HepG2 (cell line): ENCODE data around the gene CAMK2D. TPM values are rescaled to one million over a fixed set of nuclear protein-coding genes. Genes with fewer than 3 reads are reported as not detected.

Source experiments
- EP300 ChIP-seq, 3 experiments: sonication (generic) in 1 of 3; formaldehyde crosslinking in 1 of 3; IDR thresholded peaks; 2 replicates each; pipeline versions ENCODE4 v1.5.1 to v1.6.1; 2011 to 2020; ENCODE audit warnings: low read depth in 2 of 3, low read length in 2 of 3, borderline replicate concordance in 1 of 3, improper control_type of control experiment in 1 of 3, mild to moderate bottlenecking in 1 of 3, missing genetic modification reagents in 1 of 3, moderate library complexity in 1 of 3
- GABPB1 ChIP-seq: IDR thresholded peaks from 2 replicates; pipeline ENCODE4 v1.6.1; 2016; ENCODE audit warnings: mild to moderate bottlenecking, missing genetic modification reagents, moderate library complexity, missing compliant biosample characterization
- HOXA7 ChIP-seq: sonication (generic); formaldehyde crosslinking; IDR thresholded peaks from 2 replicates; pipeline ENCODE4 v1.8.1; 2022; ENCODE audit warnings: mild to moderate bottlenecking, missing genetic modification reagents, moderate library complexity
- JDP2 ChIP-seq: sonication (generic); formaldehyde crosslinking; IDR thresholded peaks from 2 replicates; pipeline ENCODE4 v1.8.1; 2022; ENCODE audit warnings: missing genetic modification reagents, borderline replicate concordance
- KDM2A ChIP-seq: sonication (generic); formaldehyde crosslinking; IDR thresholded peaks from 2 replicates; pipeline ENCODE4 v1.4.0; 2020; ENCODE audit warnings: low read depth, missing genetic modification reagents, borderline replicate concordance
- MAX ChIP-seq: IDR thresholded peaks from 2 replicates; pipeline ENCODE4 v1.6.1; 2012; ENCODE audit warnings: inconsistent platforms
- MBNL3 ChIP-seq: fragments of 250-450 bp; sonication (Bioruptor Pico); conservative IDR thresholded peaks from 2 replicates; pipeline ENCODE4 v1.8.0; 2022; ENCODE audit warnings: mild to moderate bottlenecking, inconsistent platforms
- MIER3 ChIP-seq: IDR thresholded peaks from 2 replicates; pipeline ENCODE4 v1.6.1; 2016; ENCODE audit warnings: missing compliant biosample characterization, borderline replicate concordance
- PAF1 ChIP-seq: IDR thresholded peaks from 2 replicates; pipeline ENCODE4 v1.6.1; 2016; ENCODE audit warnings: missing genetic modification reagents, missing compliant biosample characterization
- SOX5 ChIP-seq: IDR thresholded peaks from 2 replicates; pipeline ENCODE4 v1.6.1; 2016; ENCODE audit warnings: borderline replicate concordance
- ZFP36L2 ChIP-seq: sonication (generic); formaldehyde crosslinking; IDR thresholded peaks from 2 replicates; pipeline ENCODE4 v1.4.0; 2020; ENCODE audit warnings: missing genetic modification reagents
- ZFP82 ChIP-seq: sonication (generic); formaldehyde crosslinking; IDR thresholded peaks from 2 replicates; pipeline ENCODE4 v1.5.1; 2020; ENCODE audit warnings: mild to moderate bottlenecking, missing genetic modification reagents, borderline replicate concordance
- ZNF10 ChIP-seq: sonication (generic); formaldehyde crosslinking; IDR thresholded peaks from 2 replicates; pipeline ENCODE4 v1.4.0; 2020; ENCODE audit warnings: mild to moderate bottlenecking, low read depth, missing genetic modification reagents, borderline replicate concordance
- polyA plus RNA-seq, 8 experiments: library from polyadenylated mRNA; depleted of rRNA in 3 of 8; stranded (reverse) in 7 of 8; unstranded in 1 of 8; fragments of >200 nt; fragmentation: Illumina TruSeq in 4 of 8; extraction: Trizol in 4 of 8; gene quantifications; 2 replicates each; pipeline versions ENCODE4 v1.2.1 to v1.2.3, GENCODE V29; 2011 to 2016; ENCODE audit warnings: low read depth in 4 of 8, missing spikeins in 1 of 8, mixed read lengths in 1 of 8; ENCODE audit not compliant: insufficient read depth in 1 of 8
- total RNA-seq, 5 experiments: library from RNA; depleted of rRNA; stranded (reverse); fragments of >200 nt; fragmentation: Illumina TruSeq; extraction: Trizol; gene quantifications; 2 replicates each; pipeline ENCODE4 v1.2.3, GENCODE V29; 2016; ENCODE audit warnings: low read depth in 1 of 5
- TF ChIP-seq, protein P1 (sequence below): sonication (generic); formaldehyde crosslinking; IDR thresholded peaks from 2 replicates; pipeline ENCODE4 v1.4.0; 2020; ENCODE audit warnings: missing genetic modification reagents, borderline replicate concordance

CAMK2D gene
- total and polyA plus RNA-seq, 2 of the 13 experiments (the other 11 are each of a cell fraction or from before 2014, with no cell fraction given): 18.0 to 65.4 TPM

GRCh38 chr4:113784497-113785250, 23.1 kb upstream of the CAMK2D start (continued):
- TF ChIP-seq KDM2A (CRISPR knock-in tag) (no peak), MAX (no peak), MIER3 (CRISPR knock-in tag) (peak; percentile 39; the same call in 1 of the 2 replicates), HOXA7 (CRISPR knock-in tag) (no peak), JDP2 (CRISPR knock-in tag) (no peak), ZNF10 (CRISPR knock-in tag) (no peak), PAF1 (CRISPR knock-in tag) (no peak), SOX5 (CRISPR knock-in tag) (no peak; the same call in 1 of the 2 replicates), GABPB1 (no peak), MBNL3 (CRISPR knock-in tag) (no peak), ZFP36L2 (no peak), ZFP82 (CRISPR knock-in tag) (no peak), EP300 (IDR thresholded peaks at IDR 0.05; ENCODE audit: low read depth in 2 of 2, low read length in 2 of 2) (peak in 1 of 2 experiments; percentile 83; a peak in 2 of 4 replicates), EP300 (CRISPR knock-in tag; IDR thresholded peaks at IDR 0.05; ENCODE audit: borderline replicate concordance) (peak; percentile 67; the same call in 1 of the 2 replicates)
- TF ChIP-seq, protein P1, sequence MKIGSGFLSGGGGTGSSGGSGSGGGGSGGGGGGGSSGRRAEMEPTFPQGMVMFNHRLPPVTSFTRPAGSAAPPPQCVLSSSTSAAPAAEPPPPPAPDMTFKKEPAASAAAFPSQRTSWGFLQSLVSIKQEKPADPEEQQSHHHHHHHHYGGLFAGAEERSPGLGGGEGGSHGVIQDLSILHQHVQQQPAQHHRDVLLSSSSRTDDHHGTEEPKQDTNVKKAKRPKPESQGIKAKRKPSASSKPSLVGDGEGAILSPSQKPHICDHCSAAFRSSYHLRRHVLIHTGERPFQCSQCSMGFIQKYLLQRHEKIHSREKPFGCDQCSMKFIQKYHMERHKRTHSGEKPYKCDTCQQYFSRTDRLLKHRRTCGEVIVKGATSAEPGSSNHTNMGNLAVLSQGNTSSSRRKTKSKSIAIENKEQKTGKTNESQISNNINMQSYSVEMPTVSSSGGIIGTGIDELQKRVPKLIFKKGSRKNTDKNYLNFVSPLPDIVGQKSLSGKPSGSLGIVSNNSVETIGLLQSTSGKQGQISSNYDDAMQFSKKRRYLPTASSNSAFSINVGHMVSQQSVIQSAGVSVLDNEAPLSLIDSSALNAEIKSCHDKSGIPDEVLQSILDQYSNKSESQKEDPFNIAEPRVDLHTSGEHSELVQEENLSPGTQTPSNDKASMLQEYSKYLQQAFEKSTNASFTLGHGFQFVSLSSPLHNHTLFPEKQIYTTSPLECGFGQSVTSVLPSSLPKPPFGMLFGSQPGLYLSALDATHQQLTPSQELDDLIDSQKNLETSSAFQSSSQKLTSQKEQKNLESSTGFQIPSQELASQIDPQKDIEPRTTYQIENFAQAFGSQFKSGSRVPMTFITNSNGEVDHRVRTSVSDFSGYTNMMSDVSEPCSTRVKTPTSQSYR (CRISPR knock-in tag): no peak
